HG03066 (cell line): ENCODE measurements around the gene SLC11A1.

ENCODE experiments used
- ATAC-seq: cut with Tn5 transposase; IDR thresholded peaks from one replicate; pipeline ENCODE4 v1.9.1; 2021; ENCODE audit warnings: low read depth; ENCODE audit not compliant: unreplicated experiment

Gene SLC11A1

DNA sequence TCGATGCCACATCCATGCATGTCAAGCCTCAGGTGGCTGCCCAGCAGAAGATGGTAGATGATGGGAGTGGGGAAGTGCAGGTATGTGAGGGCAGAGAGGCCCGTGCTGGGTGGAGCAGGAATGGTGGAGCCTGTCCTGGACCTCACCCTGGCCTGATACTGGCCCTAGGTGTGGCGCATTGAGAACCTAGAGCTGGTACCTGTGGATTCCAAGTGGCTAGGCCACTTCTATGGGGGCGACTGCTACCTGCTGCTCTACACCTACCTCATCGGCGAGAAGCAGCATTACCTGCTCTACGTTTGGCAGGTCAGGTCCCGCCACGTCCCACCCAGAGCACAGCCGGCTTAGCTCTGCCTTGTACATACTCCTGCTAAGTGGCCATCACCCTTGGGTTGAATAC, 49.8 kb downstream of the SLC11A1 start:
- no peak for ATAC-seq

DNA sequence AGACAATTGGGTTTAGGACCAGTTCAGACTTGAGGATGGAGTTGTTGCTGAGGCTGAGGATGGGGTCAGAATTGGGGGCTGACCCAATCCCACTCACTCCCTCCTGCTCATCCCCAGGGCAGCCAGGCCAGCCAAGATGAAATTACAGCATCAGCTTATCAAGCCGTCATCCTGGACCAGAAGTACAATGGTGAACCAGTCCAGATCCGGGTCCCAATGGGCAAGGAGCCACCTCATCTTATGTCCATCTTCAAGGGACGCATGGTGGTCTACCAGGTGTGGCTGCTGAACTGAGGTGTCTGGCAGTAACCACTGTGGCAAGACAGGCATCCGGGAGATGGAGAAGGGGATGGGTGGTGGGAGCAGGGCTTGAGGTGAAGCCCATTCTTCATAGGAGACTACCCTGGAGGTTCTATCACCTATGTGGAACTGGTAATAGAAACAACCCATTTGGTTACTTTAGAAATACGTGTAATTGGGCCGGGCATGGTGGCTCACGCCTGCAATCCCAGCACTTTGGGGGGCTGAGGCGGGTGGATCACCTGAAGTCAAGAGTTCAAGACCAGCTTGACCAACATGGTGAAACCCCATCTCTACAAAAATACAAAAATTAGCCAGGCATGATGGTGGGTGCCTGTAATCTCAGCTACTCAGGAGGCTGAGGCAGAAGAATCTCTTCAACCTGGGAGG, 50.7 kb downstream of the SLC11A1 start:
- ATAC-seq: no peak

DNA sequence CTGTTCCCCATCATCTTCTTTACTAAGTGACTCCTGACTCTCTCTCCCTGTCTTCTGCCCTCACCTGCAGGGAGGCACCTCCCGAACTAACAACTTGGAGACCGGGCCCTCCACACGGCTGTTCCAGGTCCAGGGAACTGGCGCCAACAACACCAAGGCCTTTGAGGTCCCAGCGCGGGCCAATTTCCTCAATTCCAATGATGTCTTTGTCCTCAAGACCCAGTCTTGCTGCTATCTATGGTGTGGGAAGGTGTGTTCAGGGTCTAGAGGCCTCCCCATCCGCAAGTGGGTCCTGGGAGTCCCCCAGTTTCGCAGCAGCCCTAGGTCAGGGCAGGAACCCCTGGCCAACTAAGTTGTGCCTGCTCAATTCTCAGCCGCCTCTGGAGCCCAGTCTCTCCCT, 52.4 kb downstream of the SLC11A1 start:
- ATAC-seq: no peak

DNA sequence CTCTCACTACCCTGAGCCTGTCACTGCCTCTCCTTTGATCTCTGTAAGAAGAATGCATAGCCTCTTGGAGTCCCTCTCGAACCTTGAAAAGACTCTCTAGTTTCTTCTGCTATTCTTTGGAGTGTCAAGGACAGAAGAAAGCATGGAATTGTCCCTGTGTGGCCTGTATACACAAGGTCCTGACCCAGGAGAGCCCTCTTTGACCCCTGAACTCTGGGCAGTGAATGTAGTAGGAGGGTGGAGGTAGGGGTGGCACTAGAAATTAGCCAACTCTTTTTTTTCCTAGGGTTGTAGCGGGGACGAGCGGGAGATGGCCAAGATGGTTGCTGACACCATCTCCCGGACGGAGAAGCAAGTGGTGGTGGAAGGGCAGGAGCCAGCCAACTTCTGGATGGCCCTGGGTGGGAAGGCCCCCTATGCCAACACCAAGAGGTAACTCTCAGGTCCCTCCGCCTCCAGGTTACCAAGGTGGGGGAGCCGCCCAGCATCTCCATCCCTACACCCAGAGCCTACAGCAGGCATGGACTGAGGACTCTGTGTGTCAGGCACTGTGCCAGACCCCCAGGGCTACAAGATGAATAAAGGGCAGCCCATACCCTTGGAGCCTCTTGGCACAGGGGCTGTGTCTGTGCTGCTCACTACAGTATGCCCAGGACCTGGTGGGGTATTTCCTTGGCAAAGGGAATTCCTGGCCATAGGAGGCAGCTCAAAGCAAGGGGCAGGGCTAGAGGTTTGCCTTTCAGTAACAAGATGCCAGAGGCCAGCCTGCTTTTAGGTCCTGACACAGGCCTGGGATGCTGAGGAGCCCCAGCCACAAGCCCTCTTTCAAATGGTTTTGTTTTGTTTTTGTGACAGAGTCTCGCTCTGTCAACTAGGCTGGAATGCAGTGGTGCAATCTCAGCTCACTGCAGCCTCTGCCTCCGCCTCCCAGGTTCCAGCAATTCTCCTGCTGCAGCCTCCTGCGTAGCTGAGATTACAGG, 53.2 kb downstream of the SLC11A1 start:
- no peak for ATAC-seq

DNA sequence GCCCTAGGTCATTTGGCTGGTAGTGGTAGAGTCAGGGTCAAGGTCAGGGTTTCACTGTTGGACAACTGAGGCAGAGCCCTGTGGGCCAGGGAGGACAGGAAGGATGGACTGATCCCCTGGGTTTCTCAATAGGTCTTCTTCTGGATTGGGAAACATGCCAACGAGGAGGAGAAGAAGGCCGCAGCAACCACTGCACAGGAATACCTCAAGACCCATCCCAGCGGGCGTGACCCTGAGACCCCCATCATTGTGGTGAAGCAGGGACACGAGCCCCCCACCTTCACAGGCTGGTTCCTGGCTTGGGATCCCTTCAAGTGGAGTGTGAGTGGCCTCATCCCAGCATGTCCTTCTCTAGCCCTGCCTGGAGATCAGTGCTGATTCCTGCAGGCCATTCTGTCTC, 54.9 kb downstream of the SLC11A1 start:
- no peak for ATAC-seq

DNA sequence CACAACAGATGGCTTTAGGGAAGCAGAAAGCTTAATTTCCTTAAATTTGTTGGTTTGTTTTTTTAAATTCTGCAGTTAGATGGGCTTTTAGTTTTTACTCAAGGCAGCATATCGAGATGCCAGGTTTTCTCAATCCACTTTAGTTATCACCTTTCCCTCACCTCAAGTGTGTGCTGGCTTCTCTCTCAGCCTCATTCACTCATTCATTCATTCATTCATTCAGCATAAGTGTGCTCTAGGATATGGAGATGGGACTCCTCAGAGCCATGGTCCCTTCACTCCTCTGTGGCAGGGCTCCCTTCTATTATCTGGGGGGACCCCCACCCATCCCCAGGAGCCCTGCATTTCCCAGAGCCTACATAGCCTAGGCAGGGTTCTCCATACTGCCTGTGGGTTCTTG, 55.9 kb downstream of the SLC11A1 start:
- no peak for ATAC-seq

DNA sequence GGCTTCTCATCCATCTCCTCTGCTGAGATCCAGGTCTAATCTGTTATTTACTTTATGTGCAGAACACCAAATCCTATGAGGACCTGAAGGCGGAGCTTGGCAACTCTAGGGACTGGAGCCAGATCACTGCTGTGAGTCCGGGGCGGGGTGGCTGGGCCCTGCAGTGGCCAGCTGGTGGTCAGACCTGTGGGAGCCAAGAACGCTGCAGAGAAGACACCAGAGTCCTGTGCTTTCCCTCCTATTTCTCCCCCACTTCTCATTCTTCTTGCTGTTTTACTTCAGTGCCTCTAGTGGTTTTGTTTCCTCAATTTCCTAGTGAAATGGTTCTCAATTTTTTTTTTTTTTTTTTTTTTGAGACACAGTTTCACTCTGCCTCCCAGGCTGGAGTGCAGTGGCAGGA, 56.5 kb downstream of the SLC11A1 start:
- no peak for ATAC-seq

DNA sequence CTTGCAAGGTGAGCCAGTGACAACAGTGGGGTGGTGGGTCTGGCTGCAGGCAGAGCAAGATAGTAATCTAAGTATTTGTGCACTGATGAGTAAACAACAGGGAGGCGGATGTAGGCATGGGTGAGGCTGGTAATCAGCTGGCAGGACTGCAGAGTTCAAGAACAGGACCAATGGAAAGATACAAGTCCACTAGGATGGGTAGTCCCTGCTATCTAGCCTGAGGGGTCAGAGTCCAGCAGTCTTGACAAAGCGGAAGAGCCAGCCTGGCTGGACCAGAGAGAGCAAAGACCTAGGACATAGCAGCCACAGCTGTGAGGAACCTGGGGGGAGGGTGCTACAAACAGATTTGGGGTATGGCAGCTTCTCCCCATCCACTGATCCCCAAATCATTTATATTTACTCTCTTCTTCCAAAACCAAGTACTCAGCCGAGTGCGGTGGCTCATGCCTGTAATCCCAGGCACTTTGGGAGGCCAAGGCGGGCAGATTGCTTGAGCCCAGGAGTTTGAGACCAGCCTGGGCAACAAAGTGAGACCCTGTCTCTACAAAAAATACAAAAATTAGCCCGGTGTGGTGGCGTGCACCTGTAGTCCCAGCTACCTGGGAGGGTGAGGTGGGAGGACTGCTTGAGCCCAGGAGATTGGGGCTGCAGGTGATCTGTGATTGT, 62.8 kb downstream of the SLC11A1 start:
- no peak for ATAC-seq

DNA sequence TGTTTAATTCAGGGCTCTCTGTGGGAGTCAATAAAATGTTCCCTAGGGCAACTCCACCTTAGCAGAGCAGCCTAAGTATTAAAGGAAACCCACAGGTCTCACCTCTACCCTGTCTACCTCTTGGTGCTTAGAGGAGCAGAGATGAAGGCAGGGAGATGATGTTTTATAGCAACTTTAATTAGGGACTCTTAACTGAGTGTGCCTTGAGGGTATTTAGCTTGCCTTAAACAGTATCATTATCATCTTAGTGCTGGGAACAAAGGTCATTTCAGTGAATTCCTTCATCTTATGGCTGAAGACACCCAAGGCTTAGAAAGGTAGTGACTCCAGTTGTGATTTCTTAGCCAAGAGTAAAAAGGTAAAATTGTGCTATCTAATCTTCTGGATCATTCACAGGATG, 63.5 kb downstream of the SLC11A1 start:
- no peak for ATAC-seq
